ENCODE measurements around the gene ATAT1.

DNA sequence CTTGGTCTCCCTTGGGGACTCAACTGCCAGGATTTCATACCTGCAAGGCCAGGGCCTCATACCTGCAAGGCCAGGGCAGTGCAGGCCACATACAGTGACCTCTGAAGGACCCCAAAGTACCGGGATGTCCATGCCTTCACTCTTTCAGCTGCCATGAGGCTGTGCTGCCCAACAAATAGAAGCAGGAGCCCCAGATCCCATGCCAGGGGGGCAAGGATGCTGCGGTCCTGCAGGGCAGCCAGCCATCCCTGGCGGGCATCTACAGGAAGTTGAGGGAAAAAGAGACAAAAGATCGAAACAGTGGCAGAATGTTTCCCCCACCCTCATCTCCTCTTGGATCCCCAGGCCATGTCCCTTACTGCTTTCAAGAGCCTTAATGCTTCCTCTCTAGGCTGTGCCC is 63.3 kb downstream of the ATAT1 start:
- TF ChIP-seq CTCF (IDR thresholded peaks at IDR 0.05) (no peak), MXI1 (IDR thresholded peaks at IDR 0.05; ENCODE audit: low read depth, low read length) (no peak), RAD21 (IDR thresholded peaks at IDR 0.05; ENCODE audit: low read length) (no peak), SIN3A (IDR thresholded peaks at IDR 0.05; ENCODE audit: borderline replicate concordance, low read depth, low read length) (no peak), TCF12 (IDR thresholded peaks at IDR 0.05) (no peak), CHD2 (IDR thresholded peaks at IDR 0.05; ENCODE audit: low read length, partially characterized antibody) (no peak)
- TF ChIP-seq, protein P1, sequence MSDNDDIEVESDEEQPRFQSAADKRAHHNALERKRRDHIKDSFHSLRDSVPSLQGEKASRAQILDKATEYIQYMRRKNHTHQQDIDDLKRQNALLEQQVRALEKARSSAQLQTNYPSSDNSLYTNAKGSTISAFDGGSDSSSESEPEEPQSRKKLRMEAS (IDR thresholded peaks at IDR 0.05; ENCODE audit: low read depth), result no peak

Data from SK-N-SH (cell line).